CD4-positive, CD25-positive, alpha-beta regulatory T cell (primary cell): ENCODE results near the gene LMX1B. TPM values are rescaled to one million over a fixed set of nuclear protein-coding genes. Genes with fewer than 3 reads are reported as not detected.
A peak's percentile ranks its signal among the peaks of the same experiment; 100 is the strongest.

ENCODE experiments used
- ATAC-seq, 2 donors: fragments of 150-1000 bp; cut with Tn5 transposase; one replicate each; pipeline ENCODE4 v1.10.0; 2021; ENCODE audit warnings: low read depth in 2 of 2, moderate number of reproducible peaks in 2 of 2, moderate library complexity in 1 of 2
- DNase-seq, 3 donors: peaks; one replicate each; pipeline versions ENCODE4 v3.0.0 to v3.0.0-alpha.2; 2012 to 2022; ENCODE audit warnings: mixed read lengths in 1 of 3
- H3K27ac ChIP-seq: one replicate; pipeline ENCODE4 v1.7.0; 2013; ENCODE audit warnings: mild to moderate bottlenecking, low read length; ENCODE audit not compliant: insufficient read depth, poor library complexity, severe bottlenecking
- H3K27me3 ChIP-seq: one replicate; pipeline ENCODE4 v1.7.0; 2013; ENCODE audit warnings: low read length; ENCODE audit not compliant: control insufficient read depth, insufficient read depth
- H3K36me3 ChIP-seq: one replicate; pipeline ENCODE4 v1.7.0; 2013; ENCODE audit warnings: mild to moderate bottlenecking, low read length, moderate library complexity; ENCODE audit not compliant: control insufficient read depth, insufficient read depth
- H3K4me1 ChIP-seq: 2 replicates; pipeline ENCODE4 v1.7.0; 2013; ENCODE audit warnings: mild to moderate bottlenecking, low read length; ENCODE audit not compliant: insufficient read depth, control insufficient read depth, poor library complexity, severe bottlenecking
- H3K4me3 ChIP-seq: one replicate; pipeline ENCODE4 v1.7.0; 2013; ENCODE audit warnings: low read depth, mild to moderate bottlenecking, low read length, moderate library complexity
- H3K9me3 ChIP-seq, 2 experiments: 1 replicate in 1 of 2; 2 replicates in 1 of 2; pipeline ENCODE4 v1.7.0; 2013; ENCODE audit warnings: low read length in 2 of 2, mild to moderate bottlenecking in 1 of 2, moderate library complexity in 1 of 2; ENCODE audit not compliant: control insufficient read depth in 2 of 2
- H3K27ac Mint-ChIP-seq, 3 donors: one replicate each; pipeline ENCODE4 v1.8.0; 2020 to 2022; ENCODE audit warnings: mild to moderate bottlenecking in 3 of 3, mixed read lengths in 3 of 3, moderate library complexity in 2 of 3
- H3K27me3 Mint-ChIP-seq: one replicate; pipeline ENCODE4 v1.8.0; 2022; ENCODE audit warnings: mild to moderate bottlenecking, mixed read lengths
- H3K36me3 Mint-ChIP-seq: one replicate; pipeline ENCODE4 v1.8.0; 2020; ENCODE audit warnings: mixed read lengths
- H3K4me1 Mint-ChIP-seq, 4 donors: one replicate each; pipeline ENCODE4 v1.8.0; 2020 to 2022; ENCODE audit warnings: mixed read lengths in 4 of 4, mild to moderate bottlenecking in 1 of 4
- H3K4me3 Mint-ChIP-seq, 4 donors: one replicate each; pipeline ENCODE4 v1.8.0; 2020 to 2022; ENCODE audit warnings: mild to moderate bottlenecking in 4 of 4, mixed read lengths in 4 of 4, moderate library complexity in 3 of 4
- H3K9me3 Mint-ChIP-seq, 7 donors: one replicate each; pipeline ENCODE4 v1.8.0; 2020 to 2022; ENCODE audit warnings: mixed read lengths in 7 of 7, mild to moderate bottlenecking in 3 of 7, moderate library complexity in 2 of 7
- polyA plus RNA-seq, 4 donors: library from polyadenylated mRNA; unstranded; fragments of 300-500 nt; fragmentation: Illumina TruSeq; gene quantifications; one replicate each; pipeline ENCODE4 v1.2.3, GENCODE V29; 2021
- total RNA-seq: library from RNA; stranded (reverse); gene quantifications from one replicate; pipeline ENCODE4 v1.2.3, GENCODE V29; 2022

LMX1B gene
- total and polyA plus RNA-seq, 5 donors from 2014 or later: not detected

GRCh38 chr9:126615791-126616447 is 2.2 kb downstream of the LMX1B start:
- Mint-ChIP-seq H3K27ac (no peak overlapping the region), H3K4me1 (peaks cover 0 to 40% (median 11%) of the 10 kb centered on the region in 4 donors), H3K4me3 (peak overlapping the region in 2 of 4 donors; percentile 38 to 57), H3K27me3 (peaks cover 72% of the 10 kb centered on the region), H3K36me3 (no peaks in the 10 kb centered on the region), H3K9me3 (peaks cover 0 to 6% (median 0%) of the 10 kb centered on the region in 7 donors)
- peaks cover 32% of the 10 kb centered on the region for H3K27me3 ChIP-seq
- H3K36me3 ChIP-seq: no peaks in the 10 kb centered on the region
- DNase-seq (no peak), ATAC-seq (no peak)
- no peak overlapping the region for H3K4me3 ChIP-seq
- peaks cover 36% of the 10 kb centered on the region for H3K4me1 ChIP-seq
- no peak overlapping the region for H3K27ac ChIP-seq
- H3K9me3 ChIP-seq: no peaks in the 10 kb centered on the region

GRCh38 chr9:126616521-126616976 is 2.8 kb downstream of the LMX1B start:
- no peak for DNase-seq
- H3K4me3 Mint-ChIP-seq: peak overlapping the region in 3 of 4 donors; percentile 43 to 71 (median 57)

GRCh38 chr9:126617003-126617822 is 3.5 kb downstream of the LMX1B start:
- Histone ChIP-seq H3K27me3 (peaks cover 34% of the 10 kb centered on the region), H3K4me1 (peaks cover 28% of the 10 kb centered on the region), H3K9me3 (no peaks in the 10 kb centered on the region), H3K4me3 (no peak overlapping the region), H3K27ac (no peak overlapping the region), H3K36me3 (no peaks in the 10 kb centered on the region)
- peak overlapping the region in 3 of 4 donors; percentile 23 to 71 (median 51) for H3K4me3 Mint-ChIP-seq
- peaks cover 72% of the 10 kb centered on the region for H3K27me3 Mint-ChIP-seq
- no peaks in the 10 kb centered on the region for H3K36me3 Mint-ChIP-seq
- H3K4me1 Mint-ChIP-seq: peaks cover 0 to 30% (median 7%) of the 10 kb centered on the region in 4 donors
- ATAC-seq: no peak
- DNase-seq: no peak
- no peak overlapping the region for H3K27ac Mint-ChIP-seq
- peaks cover 0 to 6% (median 0%) of the 10 kb centered on the region in 7 donors for H3K9me3 Mint-ChIP-seq

More at GRCh38 chr9:126616521-126616976, 2.8 kb downstream of the LMX1B start:
- Histone ChIP-seq H3K27me3 (peaks cover 38% of the 10 kb centered on the region), H3K27ac (no peak overlapping the region), H3K36me3 (no peaks in the 10 kb centered on the region), H3K4me3 (no peak overlapping the region), H3K4me1 (peaks cover 35% of the 10 kb centered on the region), H3K9me3 (no peaks in the 10 kb centered on the region)
- Mint-ChIP-seq H3K27me3 (peaks cover 72% of the 10 kb centered on the region), H3K36me3 (no peaks in the 10 kb centered on the region), H3K9me3 (peaks cover 0 to 6% (median 0%) of the 10 kb centered on the region in 7 donors), H3K4me1 (peaks cover 0 to 35% (median 11%) of the 10 kb centered on the region in 4 donors), H3K27ac (no peak overlapping the region)
- no peak for ATAC-seq

GRCh38 chr9:126617823-126618165 is 4.1 kb downstream of the LMX1B start:
- no peak for ATAC-seq
- no peak for DNase-seq
- Histone ChIP-seq H3K4me1 (peaks cover 24% of the 10 kb centered on the region), H3K4me3 (no peak overlapping the region), H3K27me3 (peaks cover 34% of the 10 kb centered on the region), H3K27ac (no peak overlapping the region), H3K36me3 (no peaks in the 10 kb centered on the region), H3K9me3 (no peaks in the 10 kb centered on the region)
- no peak overlapping the region for H3K27ac Mint-ChIP-seq
- H3K36me3 Mint-ChIP-seq: no peaks in the 10 kb centered on the region
- H3K4me3 Mint-ChIP-seq: no peak overlapping the region
- H3K27me3 Mint-ChIP-seq: peaks cover 75% of the 10 kb centered on the region
- peaks cover 0 to 7% (median 0%) of the 10 kb centered on the region in 7 donors for H3K9me3 Mint-ChIP-seq
- H3K4me1 Mint-ChIP-seq: peaks cover 0 to 29% (median 6%) of the 10 kb centered on the region in 4 donors

DNA sequence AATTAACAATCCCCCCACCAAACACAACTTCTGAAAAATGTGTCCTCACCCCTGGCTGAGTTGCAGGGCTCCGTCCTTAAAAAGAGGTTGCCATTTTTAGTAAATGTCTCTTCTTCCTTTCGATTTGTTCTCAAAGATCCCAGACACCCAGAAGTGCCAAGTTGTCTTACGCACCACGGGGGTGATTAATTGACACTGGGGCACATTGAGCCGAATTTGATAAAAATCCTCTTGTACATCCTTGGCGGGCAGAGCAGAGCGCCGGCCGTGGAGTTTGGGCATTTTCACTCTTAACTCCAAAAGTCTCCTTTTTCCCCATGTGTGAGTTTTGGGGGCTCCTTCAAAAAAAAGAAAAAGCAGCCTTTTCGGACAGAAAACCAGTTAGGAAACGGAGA is 4.5 kb downstream of the LMX1B start:
- DNase-seq (no peak), ATAC-seq (no peak)
- Histone ChIP-seq H3K9me3 (no peaks in the 10 kb centered on the region), H3K4me3 (no peak overlapping the region), H3K27me3 (peaks cover 34% of the 10 kb centered on the region), H3K36me3 (no peaks in the 10 kb centered on the region), H3K4me1 (peaks cover 20% of the 10 kb centered on the region), H3K27ac (no peak overlapping the region)
- peaks cover 0 to 9% (median 0%) of the 10 kb centered on the region in 7 donors for H3K9me3 Mint-ChIP-seq
- H3K36me3 Mint-ChIP-seq: no peaks in the 10 kb centered on the region
- H3K4me3 Mint-ChIP-seq: no peak overlapping the region
- no peak overlapping the region for H3K27ac Mint-ChIP-seq
- H3K27me3 Mint-ChIP-seq: peaks cover 79% of the 10 kb centered on the region
- H3K4me1 Mint-ChIP-seq: peaks cover 0 to 26% (median 6%) of the 10 kb centered on the region in 4 donors

- Mint-ChIP-seq H3K4me3 (no peak overlapping the region), H3K27ac (no peak overlapping the region), H3K9me3 (peaks cover 0 to 9% (median 0%) of the 10 kb centered on the region in 7 donors), H3K4me1 (peaks cover 0 to 26% (median 6%) of the 10 kb centered on the region in 4 donors), H3K36me3 (no peaks in the 10 kb centered on the region), H3K27me3 (peaks cover 85% of the 10 kb centered on the region)
- Histone ChIP-seq H3K4me1 (peaks cover 17% of the 10 kb centered on the region), H3K4me3 (no peak overlapping the region), H3K36me3 (no peaks in the 10 kb centered on the region), H3K27ac (no peak overlapping the region), H3K9me3 (no peaks in the 10 kb centered on the region), H3K27me3 (peaks cover 34% of the 10 kb centered on the region)
- no peak for DNase-seq
- no peak for ATAC-seq
Observed at GRCh38 chr9:126618585-126619360, 5.0 kb downstream of the LMX1B start.

DNA sequence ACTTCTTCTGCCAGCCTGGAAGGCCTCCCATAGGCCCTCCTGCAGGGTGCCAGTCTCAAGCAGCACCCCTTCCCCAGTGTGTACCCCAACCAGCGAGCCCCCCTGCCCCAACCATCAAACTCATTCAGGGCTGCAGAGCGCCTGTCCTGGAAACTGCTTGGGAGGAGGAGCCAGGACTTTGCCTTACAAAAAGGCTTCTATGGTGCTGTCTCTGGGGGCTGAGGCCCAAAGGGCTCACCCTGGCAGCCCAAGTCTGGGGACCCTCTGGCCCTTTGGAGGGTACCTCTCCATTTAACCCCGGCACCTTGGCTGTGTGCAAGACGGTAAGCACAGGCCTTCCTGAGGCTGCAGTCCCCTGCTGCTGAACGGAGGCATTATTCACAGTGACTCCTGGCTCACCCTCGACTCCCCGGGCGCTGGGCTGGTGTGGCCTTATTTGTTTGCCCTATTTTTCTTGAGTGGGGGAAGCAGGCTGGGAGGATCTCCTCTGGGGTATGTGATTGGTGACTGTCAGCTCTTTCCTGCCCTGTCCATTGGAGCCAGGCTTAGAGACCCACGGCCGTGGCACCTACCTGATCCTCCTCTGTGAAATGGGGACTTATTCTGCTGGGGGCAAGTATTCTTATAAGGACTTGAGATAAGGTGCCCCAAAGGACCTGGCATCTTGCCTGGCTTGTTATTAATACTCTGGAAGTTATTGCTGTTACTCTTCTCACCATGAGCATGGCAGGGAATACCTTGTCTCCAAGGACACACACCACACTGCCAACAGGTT is 5.8 kb downstream of the LMX1B start:
- Mint-ChIP-seq H3K27me3 (peaks cover 90% of the 10 kb centered on the region), H3K4me1 (peaks cover 0 to 24% (median 6%) of the 10 kb centered on the region in 4 donors), H3K4me3 (no peak overlapping the region), H3K9me3 (peaks cover 0 to 9% (median 0%) of the 10 kb centered on the region in 7 donors), H3K27ac (no peak overlapping the region), H3K36me3 (no peaks in the 10 kb centered on the region)
- no peaks in the 10 kb centered on the region for H3K36me3 ChIP-seq
- H3K4me1 ChIP-seq: peaks cover 14% of the 10 kb centered on the region
- no peaks in the 10 kb centered on the region for H3K9me3 ChIP-seq
- peaks cover 33% of the 10 kb centered on the region for H3K27me3 ChIP-seq
- ATAC-seq (no peak), DNase-seq (no peak)
- H3K27ac ChIP-seq: no peak overlapping the region
- no peak overlapping the region for H3K4me3 ChIP-seq
